GM19035 (cell line): ENCODE data around the gene POC1B.
A peak's percentile ranks its signal among the peaks of the same experiment; 100 is the strongest.

Experiments used
- ATAC-seq: cut with Tn5 transposase; IDR thresholded peaks from one replicate; pipeline ENCODE4 v1.9.1; 2021; ENCODE audit not compliant: unreplicated experiment

POC1B gene

GRCh38 chr12:89539426-89540223 lies 13.8 kb upstream of the POC1B start:
- ATAC-seq, result peak; percentile 48

- ATAC-seq, result no peak
Measured at GRCh38 chr12:89538897-89539296, 13.1 kb upstream of the POC1B start.

GRCh38 chr12:89537389-89537788 lies 11.5 kb upstream of the POC1B start:
- no peak for ATAC-seq

GRCh38 chr12:89529738-89530137 lies 3.9 kb upstream of the POC1B start:
- no peak for ATAC-seq

- ATAC-seq, result no peak
Measured at GRCh38 chr12:89528434-89528833, 2.6 kb upstream of the POC1B start.

GRCh38 chr12:89525305-89525823 lies 483 bp downstream of the POC1B start:
- ATAC-seq, result peak; percentile 37

- ATAC-seq, result peak; percentile 64
Measured at GRCh38 chr12:89524541-89525304, 1.1 kb downstream of the POC1B start, which contains the start of gene GALNT4. Gene GALNT4, minus strand, starts transcription at chr12:89524796. Its CDS starts 247 bp downstream, at chr12:89524549.

- no peak for ATAC-seq
Measured at GRCh38 chr12:89523843-89524540, 1.9 kb downstream of the POC1B start.

GRCh38 chr12:89523393-89523792 lies 2.5 kb downstream of the POC1B start:
- no peak for ATAC-seq

GRCh38 chr12:89521364-89522223 lies 4.3 kb downstream of the POC1B start:
- no peak for ATAC-seq

GRCh38 chr12:89517720-89518119 lies 8.1 kb downstream of the POC1B start:
- ATAC-seq, result no peak

- ATAC-seq, result no peak
Measured at GRCh38 chr12:89516633-89517032, 9.2 kb downstream of the POC1B start.

GRCh38 chr12:89514751-89515150 lies 11.1 kb downstream of the POC1B start:
- peak; percentile 83 for ATAC-seq

- no peak for ATAC-seq
Measured at GRCh38 chr12:89513544-89513943, 12.3 kb downstream of the POC1B start.

- ATAC-seq, result no peak
Measured at GRCh38 chr12:89507015-89507824, 18.6 kb downstream of the POC1B start.

- ATAC-seq, result no peak
Measured at GRCh38 chr12:89506050-89506449, 19.8 kb downstream of the POC1B start.

- no peak for ATAC-seq
Measured at GRCh38 chr12:89504560-89505346, 21.1 kb downstream of the POC1B start.

GRCh38 chr12:89501793-89502192 lies 24.1 kb downstream of the POC1B start:
- no peak for ATAC-seq

- no peak for ATAC-seq
Measured at GRCh38 chr12:89499857-89500256, 26.0 kb downstream of the POC1B start.
